Umbilical cord (tissue), 2 donors: ENCODE data around the gene PSRC1. TPM values are rescaled to one million over a fixed set of nuclear protein-coding genes. Genes with fewer than 3 reads are reported as not detected.

Experiments used
- DNase-seq: peaks from one replicate; pipeline ENCODE4 v3.0.0-alpha.2; 2015; ENCODE audit warnings: low spot score
- total RNA-seq: library from RNA; depleted of rRNA; stranded (reverse); fragments of >200 nt; gene quantifications from one replicate; pipeline ENCODE4 v1.2.3, GENCODE V29; 2014; ENCODE audit warnings: low replicate concordance; ENCODE audit not compliant: insufficient read depth

PSRC1 gene
- total RNA-seq, 1 donor from 2014 or later = 4.3 TPM

DNA sequence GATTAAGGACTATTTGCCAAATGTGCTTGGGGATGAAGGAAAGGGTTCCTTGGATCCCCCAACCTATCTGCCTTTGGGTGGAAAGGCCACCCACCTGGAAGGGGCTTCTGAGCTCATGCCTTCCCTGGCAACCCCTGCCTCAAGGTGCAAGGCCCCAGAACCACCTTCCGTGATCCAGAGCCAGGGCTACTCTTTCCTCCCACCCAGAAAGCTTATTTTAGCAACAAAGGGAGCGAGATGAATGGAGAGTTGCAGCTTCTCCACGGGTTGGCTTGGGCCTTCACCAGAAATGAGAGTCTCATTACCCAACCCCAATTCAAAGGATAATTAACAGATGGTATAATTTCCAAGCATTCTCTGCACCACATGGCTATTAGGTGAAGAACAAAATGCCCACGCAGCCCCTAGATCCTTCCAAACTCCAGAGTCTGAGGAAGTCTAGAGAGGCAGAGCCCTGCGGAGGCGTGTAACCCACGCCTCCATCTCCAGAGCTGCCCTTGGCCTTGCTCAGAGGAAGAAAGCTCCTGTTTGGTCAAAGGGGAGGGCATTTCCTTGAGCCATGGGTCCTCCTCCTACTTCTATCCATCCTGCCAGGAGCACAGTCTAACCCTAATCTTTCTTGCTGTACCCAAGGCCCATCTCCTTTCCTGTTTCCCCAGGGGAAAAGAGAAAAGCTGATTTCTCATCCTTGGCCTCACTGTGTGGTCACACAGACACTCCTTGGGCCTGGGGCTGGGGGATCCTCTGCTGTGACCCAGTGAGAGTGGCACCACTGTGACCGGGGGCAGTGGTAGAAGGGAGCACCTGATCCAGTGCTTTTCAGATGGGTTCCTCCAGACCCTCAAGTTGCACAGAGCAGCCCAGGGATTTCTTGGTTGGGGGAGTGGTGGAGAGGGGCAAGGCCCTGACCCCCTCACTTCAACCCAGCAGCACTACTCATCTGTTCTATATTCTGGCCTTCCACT is 35.3 kb downstream of the PSRC1 start:
- DNase-seq = no peak

DNA sequence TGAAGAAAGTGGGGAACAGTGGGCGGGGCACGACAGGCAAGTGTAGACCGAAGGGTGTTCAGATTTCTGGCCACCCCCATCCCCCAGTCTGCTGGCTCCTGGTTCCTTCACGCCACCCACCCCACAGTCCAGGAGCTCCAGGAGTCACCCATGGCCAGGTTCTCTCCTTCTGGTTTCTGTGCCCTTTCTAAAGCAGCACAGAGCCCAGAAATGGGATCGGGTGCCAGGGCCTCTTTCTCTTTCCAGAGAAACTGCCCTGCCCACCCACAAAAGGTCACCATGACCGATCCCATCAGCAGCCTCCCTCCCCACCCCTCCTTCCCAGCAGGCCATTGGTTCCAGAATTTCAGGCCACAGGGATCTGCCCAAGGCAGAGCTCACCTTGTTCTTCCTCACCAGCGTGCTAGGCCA is 36.8 kb downstream of the PSRC1 start:
- DNase-seq = no peak

DNA sequence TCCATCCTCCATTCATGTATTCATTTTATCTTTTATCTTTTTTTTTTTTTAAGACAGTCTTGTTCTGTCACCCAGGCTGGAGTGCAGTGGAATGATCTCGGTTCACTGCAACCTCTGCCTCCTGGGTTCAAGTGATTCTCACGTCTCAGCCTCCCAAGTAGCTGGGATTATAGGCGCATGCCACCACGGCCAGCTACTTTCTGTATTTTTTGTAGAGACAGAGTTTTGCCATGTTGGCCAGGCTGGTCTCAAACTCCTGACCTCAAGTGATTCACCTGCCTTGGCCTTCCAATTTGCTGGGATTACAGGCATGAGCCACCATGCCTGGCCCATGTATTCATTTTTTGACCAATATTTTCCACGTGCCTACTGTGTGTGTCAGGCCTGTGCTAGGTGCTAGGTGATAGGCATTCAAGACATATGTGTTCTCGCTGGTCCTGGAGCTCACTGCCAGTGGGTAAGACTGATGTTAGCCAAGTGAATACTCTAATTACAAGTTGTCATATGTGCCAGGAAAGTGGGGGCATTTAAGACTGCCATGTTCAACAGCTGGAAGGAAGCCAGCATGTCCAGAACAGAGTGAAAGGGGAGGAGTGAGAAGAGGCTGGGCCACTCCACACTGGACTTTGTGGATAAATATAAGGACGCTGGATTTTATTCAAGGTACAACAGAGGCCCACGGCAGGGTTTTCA is 38.9 kb downstream of the PSRC1 start:
- no peak for DNase-seq

DNA sequence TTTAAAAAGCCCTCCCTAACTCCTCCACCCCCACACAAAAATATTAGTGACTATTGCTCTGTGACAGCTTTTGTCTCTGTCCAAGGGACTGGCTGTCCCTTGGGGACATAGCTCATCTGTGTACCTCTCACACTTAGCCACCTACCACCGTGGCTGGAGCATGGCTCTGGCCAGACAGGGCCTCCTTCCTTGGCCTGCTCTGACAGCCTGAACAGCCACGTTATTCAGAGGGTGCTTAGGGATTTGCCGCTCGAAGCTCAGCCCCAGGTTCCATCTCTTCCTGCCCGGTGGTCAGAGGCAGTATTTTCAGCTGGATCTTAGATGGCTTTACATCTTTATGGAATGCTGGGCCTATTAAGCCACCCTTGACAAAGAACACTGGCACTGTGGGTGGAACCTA is 39.7 kb downstream of the PSRC1 start:
- DNase-seq = no peak

GRCh38 chr1:109242387-109242786 is 40.6 kb downstream of the PSRC1 start:
- DNase-seq = no peak

DNA sequence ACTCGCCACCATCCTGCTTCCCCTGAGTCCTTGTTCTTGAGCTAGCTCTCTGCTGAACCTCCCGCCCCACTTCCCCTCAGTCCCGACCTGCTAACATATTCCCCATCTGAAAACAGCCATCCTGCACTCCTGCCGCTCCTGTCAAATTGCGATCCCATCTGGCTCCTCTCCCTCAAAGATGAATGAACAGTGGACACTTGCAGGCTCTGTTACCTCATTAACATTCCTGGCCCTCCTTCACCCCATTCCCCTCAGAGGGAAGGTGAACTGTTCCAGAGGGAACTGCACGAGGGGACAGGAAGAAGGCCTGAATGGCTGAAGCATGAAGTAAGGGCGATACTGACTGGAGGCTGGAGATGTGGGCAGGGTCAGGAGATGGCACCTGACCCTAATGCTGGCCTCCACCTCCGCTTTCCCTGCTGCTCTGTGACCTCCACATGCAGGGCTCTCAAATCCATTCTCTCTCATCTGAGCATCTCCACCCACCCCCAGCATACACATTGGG is 41.1 kb downstream of the PSRC1 start:
- DNase-seq = no peak

GRCh38 chr1:109241344-109241743 is 41.6 kb downstream of the PSRC1 start:
- DNase-seq = no peak

DNA sequence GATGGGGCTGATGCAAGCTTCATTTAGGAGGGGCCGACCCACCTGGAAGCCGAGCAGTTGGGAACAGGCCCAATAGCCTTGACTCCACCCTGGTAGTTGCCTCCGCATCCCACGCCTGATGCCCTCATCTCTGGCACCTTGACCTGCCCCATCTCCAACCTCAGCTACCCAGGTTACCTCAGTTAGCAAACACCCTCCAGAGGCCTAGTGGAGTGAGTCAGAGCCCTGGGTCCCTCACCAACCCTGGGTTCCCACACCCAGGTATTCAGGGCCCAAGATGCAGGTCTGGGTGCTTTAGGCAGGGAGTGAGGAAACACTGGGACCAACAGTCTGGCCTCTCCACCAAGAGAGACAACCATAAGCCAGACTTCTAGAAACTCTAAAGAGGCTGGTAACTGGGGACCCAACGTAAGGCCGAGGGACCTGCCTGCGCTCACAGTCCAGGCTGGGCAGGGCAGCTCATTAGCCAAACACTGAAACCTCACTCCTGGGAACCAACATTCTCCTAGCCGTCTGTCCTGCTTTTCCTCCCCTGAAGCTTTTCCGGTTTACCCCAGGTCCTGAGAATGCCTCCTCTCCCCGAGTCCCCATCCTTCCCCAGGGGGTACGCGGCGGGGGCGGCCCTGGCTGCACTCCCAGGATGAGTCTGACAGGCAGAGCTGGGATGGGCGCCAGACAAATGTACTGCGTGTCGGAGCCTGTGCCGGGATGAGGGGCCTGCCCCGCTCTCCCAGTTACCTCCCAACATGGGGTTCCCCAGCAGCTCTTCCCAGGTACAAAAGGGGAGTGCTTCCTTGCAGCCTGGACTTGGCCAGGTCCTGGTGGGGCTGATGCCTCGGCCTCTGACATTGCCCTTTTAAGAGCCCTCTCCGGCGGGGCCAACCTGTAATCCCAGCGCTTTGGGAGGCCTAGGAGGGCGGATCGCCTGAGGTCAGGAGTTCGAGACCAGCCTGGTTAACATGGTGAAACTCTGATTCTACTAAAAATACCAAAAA is 42.5 kb downstream of the PSRC1 start:
- DNase-seq = peak; percentile 83

DNA sequence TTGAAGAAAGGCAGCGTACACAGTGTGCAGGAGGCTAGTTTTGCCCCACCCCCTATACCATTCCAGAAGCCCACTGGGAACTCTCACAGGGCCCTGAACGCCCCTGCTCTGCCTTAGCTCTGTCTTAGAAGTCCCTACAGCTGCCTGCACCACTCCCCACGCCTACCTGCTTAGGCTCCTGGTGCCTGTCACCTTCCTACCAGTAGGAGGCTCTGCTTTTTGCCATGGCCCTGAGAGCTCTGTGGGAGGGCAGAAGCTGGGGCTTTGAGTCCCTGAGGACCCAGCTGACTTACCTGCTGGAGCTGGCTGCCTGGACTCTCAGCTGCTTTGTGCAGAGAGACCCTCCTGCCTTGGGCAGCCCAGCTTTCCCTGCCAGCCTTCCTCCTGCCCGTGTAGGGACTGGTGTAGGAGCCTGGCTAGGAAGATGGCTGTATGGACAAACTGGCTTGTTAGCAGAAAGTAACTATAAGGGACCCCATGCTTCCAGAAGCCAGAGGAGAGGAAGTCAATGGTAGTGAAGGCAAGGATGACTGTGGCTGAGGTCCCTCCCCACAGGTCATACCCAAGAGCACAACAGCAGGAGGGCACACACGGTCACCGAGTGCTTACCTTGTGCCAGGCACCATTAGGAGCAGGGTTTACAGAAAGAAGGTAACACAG is 43.4 kb downstream of the PSRC1 start:
- no peak for DNase-seq

GRCh38 chr1:109239047-109239408 is 43.9 kb downstream of the PSRC1 start:
- DNase-seq = no peak

DNA sequence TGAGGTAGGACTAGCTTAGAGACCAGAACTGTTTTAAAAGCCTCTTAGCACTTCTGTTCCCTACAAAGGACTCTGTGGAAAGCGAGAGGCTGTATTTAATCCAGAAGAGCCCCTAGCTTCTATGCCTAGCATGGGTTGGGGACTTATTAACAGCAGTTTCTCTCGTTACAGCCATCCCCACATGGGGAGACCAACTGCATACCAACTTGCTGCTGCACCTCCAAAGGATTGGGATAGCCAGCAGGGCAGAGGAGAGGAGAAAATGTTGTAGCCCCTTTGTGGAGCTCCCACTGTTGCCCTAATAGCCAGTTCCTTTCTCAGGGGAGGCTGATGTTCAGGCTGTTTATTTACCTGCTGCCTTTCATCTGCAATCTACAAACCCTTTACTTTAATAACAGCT is 44.6 kb downstream of the PSRC1 start:
- no peak for DNase-seq

DNA sequence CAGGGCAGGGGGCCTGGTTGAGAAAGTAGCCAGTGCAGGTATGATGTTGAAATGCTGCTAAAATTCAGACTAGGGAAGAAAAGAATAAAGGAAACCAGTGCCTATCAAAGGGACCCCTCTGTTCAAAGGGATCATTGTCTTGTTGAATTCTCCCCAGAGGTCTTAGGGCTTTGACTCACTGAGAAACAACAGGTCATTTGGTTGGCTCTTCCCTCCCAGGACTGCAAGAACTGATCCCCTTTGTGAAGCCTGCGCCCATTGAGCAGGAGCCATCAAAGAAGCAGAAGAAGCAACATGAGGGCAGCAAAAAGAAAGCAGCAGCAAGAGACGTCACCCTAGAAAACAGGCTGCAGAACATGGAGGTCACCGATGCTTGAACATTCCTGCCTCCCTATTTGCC is 45.4 kb downstream of the PSRC1 start:
- DNase-seq = no peak

- no peak for DNase-seq
Measured at GRCh38 chr1:109235137-109235536, 47.8 kb downstream of the PSRC1 start.

GRCh38 chr1:109231066-109231465 is 51.9 kb downstream of the PSRC1 start:
- no peak for DNase-seq

Other genes starting within 250 kb of the PSRC1 start
- gene WDR47, start 241.0 kb downstream of the PSRC1 start, total RNA-seq = 17.1 TPM
- gene TAF13, start 207.1 kb downstream of the PSRC1 start, total RNA-seq = 71.0 TPM
- gene TMEM167B, start 192.4 kb downstream of the PSRC1 start, total RNA-seq = 48.9 TPM
- gene ELAPOR1, start 169.0 kb downstream of the PSRC1 start, total RNA-seq = 1.9 TPM
- 105 TPM for gene SARS1, start 69.2 kb downstream of the PSRC1 start, total RNA-seq
- gene CELSR2, start 33.6 kb downstream of the PSRC1 start, total RNA-seq = 2.6 TPM
- gene MYBPHL, start 23.9 kb upstream of the PSRC1 start, total RNA-seq = not detected
- 65.2 TPM for gene SORT1, start 114.8 kb upstream of the PSRC1 start, total RNA-seq
- gene PSMA5, start 143.3 kb upstream of the PSRC1 start, total RNA-seq = 23.1 TPM
- gene SYPL2, start 183.4 kb upstream of the PSRC1 start, total RNA-seq = not detected
- 0.24 TPM for gene ATXN7L2, start 200.8 kb upstream of the PSRC1 start, total RNA-seq
- 6.7 TPM for gene CYB561D1, start 210.9 kb upstream of the PSRC1 start, total RNA-seq
- 7.9 TPM for gene AMIGO1, start 226.6 kb upstream of the PSRC1 start, total RNA-seq